ENCODE data around the gene AHDC1. TPM values are rescaled to one million over a fixed set of nuclear protein-coding genes. Genes with fewer than 3 reads are reported as not detected.

AHDC1 gene
- total and polyA plus RNA-seq, 2 experiments from 2014 or later: 13.3 to 14.4 TPM

- H3K36me3 ChIP-seq (replicated peaks; ENCODE audit: insufficient read depth, low read depth): no peaks in the 10 kb centered on the region
- no peaks in the 10 kb centered on the region for H4K20me1 ChIP-seq (ENCODE audit: insufficient read depth, poor library complexity, severe bottlenecking)
- peak within 1 kb of the TSS; percentile 39 for H3K4me3 ChIP-seq
- H3K4me2 ChIP-seq: peak within 1 kb of the TSS; percentile 91
- no peaks in the 10 kb centered on the region for H3K4me1 ChIP-seq (ENCODE audit: insufficient read depth)
- TF ChIP-seq EZH2 (IDR thresholded peaks at IDR 0.05; ENCODE audit: borderline replicate concordance): no peak
- TF ChIP-seq CTCF (IDR thresholded peaks at IDR 0.05; ENCODE audit: poor library complexity): no peak
- no peak for TF ChIP-seq EZH2phosphoT487 (IDR thresholded peaks at IDR 0.05; ENCODE audit: low read depth, severe bottlenecking, unreplicated experiment)
- H3K79me2 ChIP-seq: no peaks in the 10 kb centered on the region
- peak within 1 kb of the TSS; percentile 89 for H2AFZ ChIP-seq
- H3K27me3 ChIP-seq: peaks cover 20% of the 10 kb centered on the region
- no peak within 1 kb of the TSS for H3K27ac ChIP-seq
- DNase-seq (ENCODE audit: low spot score): no peak
- no peaks in the 10 kb centered on the region for H3K9me3 ChIP-seq (ENCODE audit: low read depth)
- no peaks in the 10 kb centered on the region for H3K9me2 ChIP-seq (replicated peaks; ENCODE audit: insufficient read depth)
- 75% methylated on average over 7 of the region's 28 CpGs for WGBS (ENCODE audit: low lambda C conversion rate, missing lambda C conversion rate)
Observed at GRCh38 chr1:27634985-27635367, 31.0 kb upstream of the AHDC1 start, which contains the start of gene FGR. FGR (minus strand) TSS chr1:27635185; CDS start chr1:27623916, 11,269 bp downstream.

- no peaks in the 10 kb centered on the region for H3K79me2 ChIP-seq
- H3K36me3 ChIP-seq (replicated peaks; ENCODE audit: insufficient read depth, low read depth): no peaks in the 10 kb centered on the region
- H3K27me3 ChIP-seq: peaks cover 20% of the 10 kb centered on the region
- H4K20me1 ChIP-seq (ENCODE audit: insufficient read depth, poor library complexity, severe bottlenecking): no peaks in the 10 kb centered on the region
- peak overlapping the region; percentile 89 for H2AFZ ChIP-seq
- H3K9me3 ChIP-seq (ENCODE audit: low read depth): no peaks in the 10 kb centered on the region
- H3K9me2 ChIP-seq (replicated peaks; ENCODE audit: insufficient read depth): no peaks in the 10 kb centered on the region
- WGBS (ENCODE audit: low lambda C conversion rate, missing lambda C conversion rate): 19% methylated on average over 41 of the region's 63 CpGs
- TF ChIP-seq CTCF (IDR thresholded peaks at IDR 0.05; ENCODE audit: poor library complexity) (no peak), EZH2phosphoT487 (IDR thresholded peaks at IDR 0.05; ENCODE audit: low read depth, severe bottlenecking, unreplicated experiment) (no peak), EZH2 (IDR thresholded peaks at IDR 0.05; ENCODE audit: borderline replicate concordance) (peak; percentile 47)
- peak overlapping the region; percentile 39 for H3K4me3 ChIP-seq
- peak; percentile 36 for DNase-seq (ENCODE audit: low spot score)
- H3K4me1 ChIP-seq (ENCODE audit: insufficient read depth): no peaks in the 10 kb centered on the region
- peak overlapping the region; percentile 91 for H3K4me2 ChIP-seq
- no peak overlapping the region for H3K27ac ChIP-seq
Observed at GRCh38 chr1:27634177-27634984, 30.4 kb upstream of the AHDC1 start.

DNA sequence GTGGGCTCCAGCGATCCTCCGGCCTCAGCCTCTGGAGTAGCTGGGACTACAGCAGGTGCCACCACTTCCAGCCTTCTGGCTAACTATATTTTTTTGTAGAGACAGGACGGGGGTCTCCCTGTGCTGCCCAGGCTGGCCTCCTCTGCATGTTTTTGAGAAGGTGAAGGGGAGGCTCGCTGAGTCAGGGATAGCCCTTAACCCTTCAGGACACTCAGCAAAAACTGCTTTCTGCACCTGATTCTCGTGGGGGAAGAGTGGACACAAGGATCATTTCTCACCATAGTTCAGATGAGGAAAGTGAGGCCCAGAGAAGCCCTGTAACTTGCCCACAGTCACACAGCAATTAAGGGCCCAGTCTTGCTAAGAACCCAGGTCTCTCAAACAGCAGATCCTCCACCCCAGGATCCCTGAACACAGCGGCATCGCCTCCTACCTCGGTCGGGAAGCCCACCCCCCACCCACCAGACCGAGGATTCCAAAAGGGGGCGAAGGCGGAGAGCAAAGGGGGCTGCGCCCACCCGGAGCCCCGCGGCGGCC is 29.8 kb upstream of the AHDC1 start:
- TF ChIP-seq CTCF (IDR thresholded peaks at IDR 0.05; ENCODE audit: poor library complexity) (no peak), EZH2 (IDR thresholded peaks at IDR 0.05; ENCODE audit: borderline replicate concordance) (no peak), EZH2phosphoT487 (IDR thresholded peaks at IDR 0.05; ENCODE audit: low read depth, severe bottlenecking, unreplicated experiment) (no peak)
- peak overlapping the region; percentile 89 for H2AFZ ChIP-seq
- H3K4me2 ChIP-seq: peak overlapping the region; percentile 91

More for the DNA sequence above, 29.8 kb upstream of the AHDC1 start:
- H3K9me2 ChIP-seq (replicated peaks; ENCODE audit: insufficient read depth): no peaks in the 10 kb centered on the region
- DNase-seq (ENCODE audit: low spot score): no peak
- H4K20me1 ChIP-seq (ENCODE audit: insufficient read depth, poor library complexity, severe bottlenecking): no peaks in the 10 kb centered on the region
- peaks cover 23% of the 10 kb centered on the region for H3K27me3 ChIP-seq
- H3K4me1 ChIP-seq (ENCODE audit: insufficient read depth): no peaks in the 10 kb centered on the region
- peak overlapping the region; percentile 39 for H3K4me3 ChIP-seq
- no peaks in the 10 kb centered on the region for H3K36me3 ChIP-seq (replicated peaks; ENCODE audit: insufficient read depth, low read depth)
- H3K27ac ChIP-seq: no peak overlapping the region
- no peaks in the 10 kb centered on the region for H3K79me2 ChIP-seq
- 34% methylated on average over 17 of the region's 17 CpGs for WGBS (ENCODE audit: low lambda C conversion rate, missing lambda C conversion rate)
- H3K9me3 ChIP-seq (ENCODE audit: low read depth): no peaks in the 10 kb centered on the region
